ENCODE results near the gene TIAM1. TPM values are rescaled to one million over a fixed set of nuclear protein-coding genes. Genes with fewer than 3 reads are reported as not detected.

Gene TIAM1
- total and polyA plus RNA-seq, 2 of the 8 experiments (the other 6 are each of a cell fraction or from before 2014, with no cell fraction given) = 10.1 to 30.7 TPM

GRCh38 chr21:31218830-31219608 lies 125.0 kb downstream of the TIAM1 start:
- FAIRE-seq = no peak
- H3K9ac ChIP-seq (replicated peaks in 1 of 4; ENCODE audit: extremely low read depth in 1 of 4, low read depth in 3 of 4, low read length in 3 of 4) = no peak overlapping the region
- TF ChIP-seq TAF7 (optimal IDR thresholded peaks at IDR 0.05; ENCODE audit: borderline replicate concordance, low read depth, low read length) (no peak), TAF1 (IDR thresholded peaks at IDR 0.05; ENCODE audit: low read depth, low read length) (no peak)

More at GRCh38 chr21:31218830-31219608, 125.0 kb downstream of the TIAM1 start:
- Histone ChIP-seq H3K23me2 (ENCODE audit: low read depth, low read length) (no peaks in the 10 kb centered on the region), H3K56ac (replicated peaks; ENCODE audit: insufficient read length, low read depth, low read length) (no peak overlapping the region), H3K4me1 (replicated peaks in 1 of 4; ENCODE audit: control insufficient read depth in 3 of 4, insufficient read depth in 4 of 4, low read length in 3 of 4) (0 out of 7 replicates have a peak, but pooled peaks cover 0 to 2% (median 0%) of the 10 kb centered on the region in 4 experiments), H3K27ac (ENCODE audit: low read depth, low read length) (no peak overlapping the region), H2BK5ac (ENCODE audit: low read depth, low read length) (no peak overlapping the region), H3K18ac (ENCODE audit: extremely low read depth, low read length) (no peak overlapping the region), H3K14ac (ENCODE audit: insufficient read length) (no peak overlapping the region), H4K20me1 (replicated peaks in 1 of 2; ENCODE audit: control insufficient read depth in 1 of 2, insufficient read depth in 2 of 2, low read length in 2 of 2) (no peaks in the 10 kb centered on the region), H2BK15ac (ENCODE audit: low read length) (no peak overlapping the region), H3K4me2 (ENCODE audit: insufficient read depth in 1 of 2, low read depth in 2 of 2, low read length in 2 of 2) (no peak overlapping the region), H3K23ac (ENCODE audit: insufficient read length) (no peak overlapping the region), H3K79me1 (ENCODE audit: low read depth, low read length) (no peaks in the 10 kb centered on the region), H3K27me3 (replicated peaks in 1 of 4; ENCODE audit: control insufficient read depth in 3 of 4, extremely low read depth in 1 of 4, insufficient read depth in 3 of 4, low read length in 3 of 4) (no peaks in the 10 kb centered on the region), H2BK120ac (replicated peaks; ENCODE audit: low read depth, low read length) (no peak overlapping the region), H3K36me3 (ENCODE audit: control insufficient read depth in 2 of 4, insufficient read depth in 4 of 4, low read length in 3 of 4) (peaks cover 0 to 5% (median 2%) of the 10 kb centered on the region in 4 experiments; a peak in 2 of 8 replicates), H4K5ac (ENCODE audit: insufficient read length, low read depth, low read length) (no peak overlapping the region), H3K4ac (replicated peaks; ENCODE audit: insufficient read length, low read depth, low read length) (no peak overlapping the region), H3K79me2 (ENCODE audit: control insufficient read depth in 1 of 2, insufficient read depth in 2 of 2, low read length in 2 of 2) (no peaks in the 10 kb centered on the region), H2AFZ (ENCODE audit: low read length) (no peak overlapping the region), H4K91ac (replicated peaks; ENCODE audit: insufficient read length, low read length) (no peak overlapping the region), H2BK12ac (ENCODE audit: low read depth, low read length) (no peak overlapping the region), H2AK5ac (ENCODE audit: low read depth, low read length) (no peak overlapping the region), H2BK20ac (ENCODE audit: low read length) (no peak overlapping the region), H3K9me3 (ENCODE audit: insufficient read depth in 2 of 2, low read depth in 1 of 2, low read length in 1 of 2) (no peaks in the 10 kb centered on the region), H4K8ac (ENCODE audit: extremely low read depth, insufficient read depth, low read length) (no peak overlapping the region), H3K4me3 (ENCODE audit: extremely low read depth in 1 of 4, insufficient read depth in 2 of 4, low read depth in 3 of 4, low read length in 4 of 4) (no peak overlapping the region)
- POLR2A ChIA-PET (ENCODE audit: partially characterized antibody) = no interaction called here
- WGBS, 2 experiments (ENCODE audit: extremely low coverage in 1 of 2, insufficient coverage in 1 of 2, insufficient read length in 1 of 2, insufficient replicate concordance in 2 of 2, low coverage in 1 of 2, low lambda C conversion rate in 2 of 2, missing lambda C conversion rate in 1 of 2) = 76% methylated on average over 10 of the region's 12 CpGs; no CpG with 5 or more reads in 1 of the 2 experiments
- CTCF ChIA-PET (ENCODE audit: partially characterized antibody) = interaction anchor here (1.4 kb wide), 1 partner anchor 16 kb away, joined by 3 read pairs; no protein-coding TSS in a partner anchor
- DNase-seq (ENCODE audit: low read depth in 1 of 2, low spot score in 2 of 2) = no peak
